ENCODE measurements around the gene RHBDF2.

RHBDF2 gene

DNA sequence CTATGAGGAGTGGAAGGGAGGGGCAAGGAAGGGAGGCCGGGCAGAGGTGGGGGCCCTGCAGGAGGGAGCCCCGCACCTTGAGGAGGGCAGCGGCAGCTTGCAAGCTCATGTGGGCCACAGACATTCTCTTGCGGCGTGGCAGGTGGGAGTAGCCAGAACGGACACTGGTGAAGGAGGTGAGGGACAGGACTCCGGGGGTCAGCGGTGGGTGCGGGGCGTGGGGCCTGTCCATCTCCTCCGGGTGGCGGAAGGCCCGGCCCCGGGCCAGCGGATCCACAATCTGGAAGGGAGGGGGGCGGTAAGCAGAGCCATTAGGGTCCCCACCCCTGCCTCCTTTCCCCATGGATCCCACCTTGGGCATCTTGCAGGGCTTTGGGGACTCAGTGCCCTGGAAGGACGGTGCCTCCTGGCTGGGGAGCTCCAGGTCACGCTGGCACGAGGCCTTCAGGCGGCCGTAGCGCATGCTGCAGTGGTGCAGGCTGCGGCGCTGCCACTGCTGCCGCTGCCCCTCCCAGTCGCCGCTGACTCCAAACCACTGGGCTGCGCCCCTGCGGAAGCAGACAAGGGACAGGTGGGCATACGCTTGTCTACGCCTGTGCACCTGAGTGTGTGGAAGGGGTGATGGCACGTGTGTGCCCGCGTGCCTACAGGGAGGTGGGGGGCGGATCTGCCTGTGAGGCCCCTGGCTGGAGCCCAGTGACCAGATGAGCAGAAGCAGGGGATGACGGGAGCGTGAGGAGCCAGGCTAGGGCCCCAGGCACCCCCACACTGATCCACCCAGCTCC is 22.3 kb downstream of the RHBDF2 start:
- no peak for DNase-seq

DNA sequence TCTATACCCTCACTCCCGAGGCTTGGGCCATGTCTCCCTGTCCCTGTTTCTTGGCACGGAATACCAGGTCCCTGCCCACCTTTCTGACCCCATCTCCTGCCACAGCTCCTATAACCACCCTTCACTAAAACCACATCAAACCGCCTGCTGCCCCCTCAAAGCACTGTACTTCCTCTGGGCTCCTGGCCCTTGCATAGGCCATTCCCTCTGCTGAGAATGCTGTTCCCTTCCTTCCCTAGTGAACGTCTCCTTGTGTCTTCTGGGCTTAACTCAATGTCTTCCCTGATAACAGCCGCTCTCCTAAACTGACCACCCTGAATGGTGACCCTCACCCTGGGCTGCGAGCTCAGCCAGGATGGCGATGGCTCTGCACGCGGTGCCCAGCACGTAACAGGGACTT is 23.1 kb downstream of the RHBDF2 start:
- DNase-seq: no peak

DNA sequence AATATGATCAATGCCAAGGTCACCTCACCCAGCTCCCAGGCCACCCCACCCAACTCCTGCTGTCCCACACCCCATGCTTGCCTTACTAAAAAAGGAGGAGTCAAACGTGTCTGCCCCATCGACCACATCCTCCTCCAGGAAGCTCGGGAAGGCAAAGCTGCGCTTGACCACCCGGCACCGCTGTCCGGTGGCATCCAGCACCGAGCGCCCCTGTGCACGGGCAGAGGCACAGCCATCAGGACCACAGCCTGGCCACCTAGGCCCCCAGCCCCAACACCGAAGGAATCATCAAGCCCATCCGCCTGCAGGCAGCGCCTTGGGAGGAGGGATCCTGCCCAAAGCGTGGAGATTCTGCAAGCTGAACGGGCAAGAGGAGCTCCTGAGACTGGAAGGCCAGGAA is 23.6 kb downstream of the RHBDF2 start:
- no peak for DNase-seq

DNA sequence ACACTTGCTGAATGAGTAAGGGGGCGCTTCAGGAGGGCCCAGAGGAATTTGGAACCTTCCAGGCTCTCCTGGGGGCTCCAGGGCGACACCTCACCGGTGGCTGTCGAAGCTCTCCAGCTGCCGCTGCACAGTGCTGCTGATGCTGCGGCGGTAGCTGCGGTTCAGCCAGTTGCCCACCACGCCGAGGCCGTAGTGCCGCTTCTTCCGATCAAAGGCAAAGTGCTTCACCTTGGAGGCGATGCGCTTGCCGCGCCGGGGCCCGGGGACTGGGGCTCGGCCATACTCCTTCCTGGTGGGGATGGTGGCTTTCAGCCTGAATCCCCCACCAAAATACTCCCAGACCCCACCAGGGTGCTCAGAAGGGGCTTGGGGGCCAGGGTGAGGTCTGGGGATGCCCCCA is 24.5 kb downstream of the RHBDF2 start:
- DNase-seq: no peak

DNA sequence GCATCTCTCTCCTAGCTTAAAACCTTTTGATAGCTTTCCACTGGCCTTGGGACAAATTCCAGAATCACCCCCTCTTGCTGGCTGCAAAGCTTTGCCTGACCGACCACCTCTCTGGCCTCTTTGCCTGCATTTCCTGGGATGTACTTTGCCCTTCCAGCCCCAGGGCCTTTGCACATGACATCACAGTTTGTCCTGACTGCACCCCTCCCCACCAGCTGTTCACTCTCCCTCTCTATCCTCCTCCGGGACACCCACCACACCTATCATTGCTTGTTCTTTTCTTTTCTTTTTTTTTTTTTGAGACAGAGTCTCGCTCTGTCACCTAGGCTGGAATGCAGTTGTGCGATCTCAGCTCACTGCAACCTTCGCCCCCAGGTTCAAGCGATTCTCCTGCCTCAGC is 25.9 kb downstream of the RHBDF2 start:
- no peak for DNase-seq

DNA sequence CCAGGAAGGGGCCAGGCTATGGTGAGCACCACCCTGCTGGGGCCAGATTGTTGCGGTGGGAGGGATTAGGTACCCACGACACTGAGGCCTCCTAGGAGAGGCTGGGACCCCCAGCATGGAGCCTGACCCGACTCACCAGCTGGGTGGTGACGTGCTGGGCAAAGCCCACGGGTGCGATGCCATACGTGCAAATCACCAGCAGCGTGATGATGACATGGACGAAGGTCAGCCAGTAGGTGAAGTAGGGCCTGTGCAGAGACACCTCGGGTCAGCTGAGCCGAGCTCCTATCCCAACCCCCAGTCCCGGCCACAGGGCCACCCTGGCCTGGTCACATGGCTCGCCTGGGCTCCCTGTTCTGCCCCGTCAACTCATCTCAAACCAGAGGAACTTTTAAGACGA is 26.3 kb downstream of the RHBDF2 start:
- no peak for DNase-seq

DNA sequence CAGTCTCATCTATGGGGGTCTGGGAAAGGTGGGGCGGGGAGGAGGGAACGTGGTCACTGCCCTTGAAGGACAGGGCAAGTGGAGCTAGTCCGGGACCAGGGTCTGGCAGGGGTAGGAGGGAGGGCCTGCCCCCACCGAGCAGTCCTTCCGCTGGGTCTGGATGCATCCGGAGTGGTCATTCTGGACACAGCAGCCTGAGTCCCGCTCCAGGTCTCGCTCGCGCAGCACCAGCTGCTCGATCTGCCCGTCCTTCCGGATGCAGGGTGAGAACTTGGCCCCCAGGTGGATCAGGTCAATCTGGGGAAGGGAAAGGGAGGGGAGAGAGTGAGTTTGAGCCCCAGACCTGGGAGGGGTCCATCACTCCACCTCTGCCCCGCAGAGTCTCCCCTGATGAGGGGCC is 27.0 kb downstream of the RHBDF2 start:
- no peak for DNase-seq

DNA sequence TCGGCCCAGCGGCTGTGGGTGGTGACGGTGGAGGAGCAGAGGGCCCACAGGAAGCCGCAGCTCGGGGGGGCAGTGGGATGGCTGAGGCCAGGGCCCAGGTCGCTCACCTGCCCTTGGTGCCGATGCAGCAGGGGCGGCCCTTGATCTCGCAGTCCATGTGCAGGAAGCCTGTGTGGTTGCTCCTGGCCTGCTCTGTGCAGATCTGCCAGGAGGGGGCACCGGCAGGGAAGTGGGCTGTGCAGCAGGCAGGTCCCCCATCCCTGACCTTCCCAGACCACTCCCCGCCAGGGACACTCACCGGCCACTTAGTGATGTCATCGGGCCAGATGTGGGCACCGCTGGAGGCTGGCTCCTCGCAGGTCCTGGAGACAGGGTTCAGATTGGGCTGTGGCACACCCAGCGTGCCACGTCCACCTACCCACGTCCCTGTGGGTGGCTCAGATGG is 27.7 kb downstream of the RHBDF2 start:
- DNase-seq: no peak

DNA sequence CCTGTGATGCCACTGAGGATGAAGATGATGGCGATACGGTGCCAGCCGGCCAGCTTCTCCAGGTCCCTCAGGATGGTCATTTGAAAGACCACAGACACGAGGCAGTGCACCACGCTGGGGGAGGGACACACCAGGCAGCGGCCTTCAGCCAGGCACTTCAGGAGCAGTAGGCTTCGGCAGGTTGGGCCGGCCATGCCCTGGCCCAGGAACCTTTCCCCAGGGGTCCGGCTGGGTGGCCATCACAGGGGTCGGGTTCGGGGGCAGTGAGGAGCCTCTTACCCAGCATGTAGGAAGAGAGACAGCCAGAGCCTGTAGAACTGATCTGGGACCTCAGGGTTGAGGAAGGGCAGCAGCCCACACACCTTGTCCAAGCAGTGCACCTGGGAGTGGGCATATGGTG is 28.5 kb downstream of the RHBDF2 start:
- no peak for DNase-seq

DNA sequence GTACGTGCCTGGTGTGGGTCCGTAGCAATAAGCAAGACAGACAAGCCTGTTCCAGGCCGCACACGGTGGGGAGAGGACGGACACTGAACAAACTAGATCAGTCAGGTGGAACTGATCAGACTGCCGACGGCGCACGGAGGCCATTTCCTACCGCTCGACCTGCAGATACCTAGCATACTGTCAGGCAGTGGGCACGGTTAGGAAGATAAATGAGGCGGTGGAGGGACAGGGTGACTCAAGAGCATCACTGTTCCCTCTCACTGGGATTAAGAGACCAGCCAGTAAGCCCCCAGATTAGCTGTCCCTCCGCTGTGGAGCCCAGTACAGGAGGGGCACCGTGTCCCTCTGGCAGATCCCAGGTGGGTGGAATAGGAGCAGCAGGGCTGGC is 29.0 kb downstream of the RHBDF2 start:
- DNase-seq: no peak

DNA sequence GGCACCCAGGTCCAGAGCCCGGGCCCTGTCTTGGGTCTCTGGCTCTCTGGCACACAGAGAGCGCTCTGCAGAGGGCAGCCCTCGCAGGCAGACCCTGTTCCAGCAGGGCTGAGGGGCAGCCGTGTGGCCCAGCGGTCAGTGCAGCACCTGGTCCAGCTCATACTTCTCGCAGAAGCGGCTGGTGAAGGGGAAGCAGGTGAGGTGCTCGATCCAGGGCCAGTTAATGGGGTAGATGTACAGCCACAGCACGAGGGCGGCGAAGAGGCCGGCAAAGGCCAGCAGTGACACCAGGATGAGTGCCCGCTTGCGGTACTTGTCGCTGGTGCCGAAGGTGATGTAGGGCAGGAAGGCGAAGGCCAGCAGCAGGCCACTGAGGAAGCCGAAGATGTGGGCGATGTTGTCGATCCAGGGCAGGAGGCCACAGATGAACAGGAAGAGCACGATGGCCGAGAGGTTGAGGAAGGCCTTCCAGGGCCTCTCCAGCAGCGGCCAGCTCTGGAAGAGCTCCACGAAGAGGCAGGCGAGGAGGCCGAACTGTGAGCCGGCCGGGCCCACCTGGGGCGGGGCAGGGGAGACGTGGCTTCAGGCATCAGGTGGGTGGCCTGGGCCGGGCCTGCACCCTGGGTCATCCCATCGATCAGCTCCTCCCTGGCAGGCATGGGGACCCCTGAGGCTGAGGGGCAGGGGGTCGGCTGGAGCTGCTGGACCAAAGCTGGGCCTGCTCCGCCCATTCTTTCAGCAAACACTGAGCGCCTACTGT is 29.5 kb downstream of the RHBDF2 start:
- DNase-seq: no peak

DNA sequence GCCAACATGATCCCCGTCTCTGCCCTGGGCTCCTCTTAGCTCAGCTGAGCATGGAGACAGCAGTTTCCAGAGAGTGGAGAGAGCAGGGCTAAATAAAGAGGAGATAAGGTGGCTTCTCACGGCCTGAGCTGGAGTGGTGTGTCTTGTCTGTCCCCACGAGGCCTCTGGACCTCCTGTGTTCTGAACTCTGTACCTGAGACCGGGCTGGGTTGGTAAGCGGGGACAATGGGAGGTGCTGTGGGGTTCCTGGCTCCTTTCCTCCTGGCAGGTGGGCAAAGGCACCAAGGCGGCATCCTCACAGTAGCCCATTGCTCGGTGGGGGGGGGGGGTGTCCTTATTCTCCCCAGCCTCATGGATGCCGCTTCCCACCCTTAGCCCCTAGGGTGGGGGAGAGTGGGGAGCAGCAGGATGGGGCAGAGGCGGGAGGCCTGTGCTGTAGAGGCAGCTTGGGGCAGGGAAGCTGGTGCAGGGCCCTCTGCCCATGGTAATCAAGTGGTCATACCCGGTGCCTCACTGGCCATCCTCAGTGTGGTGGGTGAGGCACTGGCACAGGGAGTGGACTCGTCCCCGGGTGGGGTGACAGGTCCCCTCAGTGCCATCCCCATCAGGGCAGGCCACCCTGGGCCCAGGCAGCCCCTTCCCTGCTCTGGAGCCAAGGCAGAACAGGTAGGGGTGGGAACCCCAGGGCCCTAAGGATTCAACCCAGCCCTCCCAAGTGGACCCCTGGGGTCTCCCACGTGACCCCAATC is 31.1 kb downstream of the RHBDF2 start:
- DNase-seq: no peak

DNA sequence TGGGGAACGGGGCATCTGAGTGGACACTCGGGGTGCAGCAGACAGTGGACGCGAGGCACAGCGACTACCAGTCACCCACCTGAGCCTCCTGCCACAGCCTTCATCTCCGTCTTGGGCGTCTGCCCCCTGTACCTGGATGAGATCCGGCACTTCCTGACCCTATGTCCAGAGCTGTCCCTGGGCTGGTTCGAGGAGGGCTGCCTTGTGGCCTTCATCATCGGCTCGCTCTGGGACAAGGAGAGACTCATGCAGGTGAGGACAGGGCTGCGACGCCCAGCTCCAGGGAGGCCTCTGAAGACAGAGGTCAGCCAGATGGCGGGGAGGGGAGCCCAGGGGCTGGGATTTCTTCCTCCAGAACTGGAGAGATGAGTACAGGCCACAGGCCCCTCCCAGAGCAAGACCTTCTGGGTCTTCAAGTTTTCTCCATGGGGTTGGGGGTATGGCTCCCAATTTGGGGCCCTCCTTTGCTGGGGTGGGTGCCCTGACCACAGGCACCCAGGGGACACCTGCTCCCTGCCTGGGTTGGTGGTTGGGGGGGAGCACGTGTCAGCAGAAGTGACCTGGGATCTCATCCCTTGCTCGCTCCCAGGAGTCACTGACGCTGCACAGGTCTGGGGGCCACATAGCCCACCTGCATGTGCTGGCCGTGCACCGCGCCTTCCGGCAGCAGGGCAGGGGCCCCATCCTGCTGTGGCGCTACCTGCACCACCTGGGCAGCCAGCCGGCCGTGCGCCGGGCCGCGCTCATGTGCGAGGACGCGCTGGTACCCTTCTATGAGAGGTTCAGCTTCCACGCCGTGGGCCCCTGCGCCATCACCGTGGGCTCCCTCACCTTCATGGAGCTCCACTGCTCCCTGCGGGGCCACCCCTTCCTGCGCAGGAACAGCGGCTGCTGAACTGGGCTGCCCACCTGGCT is 31.9 kb downstream of the RHBDF2 start:
- no peak for DNase-seq

DNA sequence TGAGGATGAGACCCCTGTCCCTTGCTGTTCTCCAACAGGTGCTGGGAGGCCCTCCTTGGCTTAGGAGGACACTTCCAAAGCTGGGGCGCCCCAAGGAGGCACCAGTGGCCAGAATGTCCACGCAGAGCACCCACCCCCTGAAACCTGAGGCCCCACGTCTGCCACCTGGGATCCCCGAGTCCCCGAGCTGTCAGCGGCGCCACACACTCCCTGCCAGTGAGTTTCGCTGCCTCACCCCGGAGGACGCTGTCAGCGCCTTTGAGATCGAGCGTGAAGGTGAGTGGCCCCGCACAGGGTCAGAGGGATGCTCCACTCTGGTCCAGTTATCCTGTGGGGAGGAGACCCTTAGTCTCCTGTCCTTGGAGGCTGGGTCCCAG is 32.6 kb downstream of the RHBDF2 start:
- no peak for DNase-seq

DNA sequence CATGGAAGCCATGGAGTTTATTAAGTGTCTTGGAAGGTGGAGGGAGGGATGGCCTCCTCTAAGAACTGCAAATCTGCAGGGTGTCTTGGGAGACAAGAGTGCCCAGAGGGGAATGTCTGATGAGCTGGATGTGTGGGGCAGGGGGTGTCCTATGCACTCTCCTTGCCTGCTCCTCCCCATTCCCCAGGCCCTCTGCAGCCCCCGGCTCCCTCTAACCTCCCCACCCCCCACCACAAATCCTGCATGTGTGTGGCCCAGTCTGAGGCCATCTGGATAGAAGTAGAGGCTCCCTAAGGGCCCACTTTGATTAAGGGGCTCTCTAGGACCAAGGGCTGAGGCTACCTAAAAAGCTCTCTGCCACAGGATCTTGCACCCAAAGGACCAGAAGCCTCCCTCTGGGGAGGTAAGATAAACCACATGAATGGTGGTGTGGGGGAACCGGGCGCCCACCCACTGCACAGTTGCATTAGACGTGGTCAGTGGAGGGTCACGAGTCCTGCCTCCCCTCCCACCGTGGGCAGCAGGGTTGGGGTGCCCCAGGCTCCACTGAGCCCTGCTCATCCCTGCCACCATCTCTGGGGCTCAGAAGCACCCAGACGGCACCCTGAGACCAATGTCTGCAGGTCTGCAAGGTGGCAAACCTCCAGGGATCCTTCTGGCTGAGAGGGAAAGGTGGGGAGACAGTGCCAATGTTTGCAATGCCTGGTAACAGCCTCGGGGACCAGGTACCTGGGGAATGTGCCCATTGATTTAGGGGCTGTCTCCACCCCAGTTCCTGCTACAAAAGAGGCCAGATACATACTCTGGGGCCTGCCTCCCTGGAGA is 33.2 kb downstream of the RHBDF2 start:
- DNase-seq: no peak

DNA sequence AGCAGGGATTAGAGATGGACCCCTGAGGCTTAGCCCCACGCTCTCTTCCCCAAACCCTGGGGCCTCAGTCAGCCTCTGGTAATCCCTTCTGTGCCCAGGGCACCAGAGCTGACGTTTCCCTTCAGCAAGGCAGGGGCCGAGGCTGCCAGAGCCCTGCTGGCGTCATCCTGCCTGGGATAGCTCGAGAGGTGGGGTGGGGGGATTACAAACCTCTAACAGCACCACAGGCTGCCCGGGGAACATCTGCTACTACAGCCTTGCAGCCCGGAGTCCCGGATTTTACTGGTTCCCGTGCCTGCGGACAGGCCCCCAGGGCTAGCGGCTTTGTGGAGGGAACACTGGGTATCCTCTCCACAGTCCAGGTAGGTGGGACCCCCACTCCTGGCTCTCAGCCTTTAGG is 33.9 kb downstream of the RHBDF2 start, which contains the start of gene AANAT:
Gene AANAT, plus strand, starts transcription at position 238 of the 400 bp plus-strand sequence. CDS start 1,144 bp downstream, outside the sequence.
- no peak for DNase-seq

DNA sequence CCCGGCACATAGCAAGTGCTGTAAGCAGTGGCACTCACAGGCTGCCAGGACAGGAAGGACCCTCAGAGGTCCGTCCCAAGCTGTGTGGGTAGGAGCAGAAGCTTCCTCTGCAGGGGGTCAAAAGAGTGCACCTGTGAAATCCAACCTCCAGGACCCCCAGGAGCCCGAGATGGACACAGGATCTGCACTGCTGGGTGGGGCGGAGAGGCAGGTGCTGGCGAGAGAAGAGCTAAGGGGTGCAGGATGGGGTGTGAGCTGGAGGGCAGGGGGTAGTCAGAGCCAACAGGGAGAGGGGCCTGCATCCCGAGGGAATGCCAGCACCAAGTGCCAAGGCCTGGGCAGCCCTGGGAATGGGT is 34.5 kb downstream of the RHBDF2 start:
- DNase-seq: no peak

DNA sequence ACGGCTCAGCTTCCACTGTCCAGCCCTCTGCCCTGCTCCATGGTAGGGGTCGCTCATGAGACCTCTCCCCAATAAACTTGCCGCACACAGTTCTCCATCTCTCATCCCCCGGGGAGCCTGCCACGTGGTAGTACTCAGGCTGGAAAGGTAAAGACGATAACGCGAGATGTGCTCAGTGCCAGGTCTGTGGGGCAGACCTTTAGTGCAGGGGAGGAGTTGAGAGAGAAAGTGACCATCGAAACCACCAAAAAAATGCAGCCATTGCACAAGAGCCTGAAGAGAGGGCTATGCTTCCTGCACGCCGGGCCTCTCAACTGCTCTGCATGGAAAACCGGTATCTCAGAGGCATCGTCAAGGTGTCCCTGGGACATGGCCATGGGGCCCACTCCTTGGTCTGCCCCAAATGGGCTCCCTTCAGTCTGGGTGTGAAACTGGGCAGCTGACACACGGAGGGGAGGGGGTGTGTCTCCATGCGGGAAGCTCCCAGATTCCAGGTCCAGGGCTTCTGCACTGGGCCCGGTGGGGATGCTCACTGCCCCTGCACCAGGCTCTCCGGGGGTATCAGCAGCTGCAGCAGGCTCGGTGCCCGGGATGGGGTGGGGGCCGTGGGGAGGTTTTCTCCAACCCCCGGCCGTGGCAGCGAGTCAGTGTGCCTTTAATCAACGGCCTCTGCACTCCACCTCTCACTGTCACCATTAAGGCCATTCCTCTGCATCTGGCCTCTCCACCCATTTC is 38.5 kb downstream of the RHBDF2 start:
- DNase-seq: no peak

DNA sequence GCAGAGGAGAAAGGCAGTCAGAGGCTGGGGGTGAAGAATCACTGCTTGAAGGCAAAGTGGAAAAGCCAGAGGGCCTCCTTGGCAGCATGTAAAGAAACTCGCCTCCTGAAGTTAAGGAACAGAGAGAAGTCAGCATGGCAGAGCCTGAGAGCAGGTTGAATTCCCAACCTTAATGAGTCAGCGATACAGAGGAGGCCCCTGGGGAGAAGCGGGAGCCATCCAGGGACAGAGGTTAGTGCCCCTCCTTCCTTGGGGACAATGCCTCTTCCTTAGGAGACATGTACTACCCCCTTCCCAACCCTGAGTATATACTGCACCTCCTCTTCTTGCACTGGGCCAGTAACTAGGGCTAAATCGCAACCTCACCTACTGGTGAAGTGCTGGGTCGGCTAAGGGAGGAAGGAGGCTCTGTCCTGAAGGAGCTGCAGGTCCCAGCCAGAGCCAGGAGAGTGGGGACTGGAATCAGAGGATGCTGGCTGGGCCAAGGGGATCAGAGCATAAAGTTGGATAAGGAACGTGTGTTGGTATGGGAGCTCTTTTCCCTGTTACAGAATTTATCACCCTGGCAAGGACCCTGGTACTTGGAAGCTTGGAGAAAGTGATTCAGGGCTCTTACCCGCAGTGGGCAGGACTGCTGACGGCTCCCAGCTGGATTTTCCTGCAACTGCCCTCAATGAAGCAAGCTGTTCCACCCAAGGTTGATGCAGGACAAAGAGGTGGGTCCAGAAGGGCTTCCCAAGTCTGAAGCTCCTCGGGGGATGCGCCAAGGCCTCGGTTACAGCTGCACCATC is 39.3 kb downstream of the RHBDF2 start:
- DNase-seq: no peak

DNA sequence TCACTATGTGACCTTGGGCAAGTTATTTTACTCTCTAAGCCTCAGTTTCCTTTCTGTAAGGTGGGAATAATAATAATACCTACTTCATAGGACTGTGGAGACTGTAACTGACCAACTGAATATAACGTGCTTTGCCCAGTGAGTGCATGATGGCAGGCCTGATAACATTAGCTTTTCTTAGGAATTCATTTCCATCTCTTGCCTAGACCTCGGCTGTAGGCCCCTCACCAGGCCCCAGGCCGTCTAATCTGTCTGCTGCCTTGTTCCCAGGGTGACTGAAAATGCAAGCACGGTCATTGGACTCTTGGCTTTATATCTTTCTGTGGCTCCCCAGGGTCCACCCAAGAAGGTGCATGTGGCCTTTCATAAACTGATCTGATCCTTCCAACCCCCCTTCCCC is 41.5 kb downstream of the RHBDF2 start:
- no peak for DNase-seq

Measured in right kidney (tissue), 1 donor.